NCI-H2171 treated with DMSO at 0.1 percent for 48 hours (cell line): ENCODE results near the gene ILKAP.

Experiments
- DNase-seq: peaks from one replicate; lab custom pipeline; 2025; lab: John Stamatoyannopoulos, UW

Gene ILKAP

GRCh38 chr2:238152771-238153688 lies 50.5 kb downstream of the ILKAP start:
- DNase-seq, result no peak

- no peak for DNase-seq
These were observed 51.8 kb downstream of the ILKAP start for GRCh38 chr2:238151628-238152235.

GRCh38 chr2:238151205-238151604 lies 52.3 kb downstream of the ILKAP start:
- DNase-seq, result no peak

GRCh38 chr2:238150686-238151085 lies 52.8 kb downstream of the ILKAP start:
- DNase-seq, result no peak

- DNase-seq, result peak; percentile 4
These were observed 53.5 kb downstream of the ILKAP start for GRCh38 chr2:238149841-238150572.

- DNase-seq, result no peak
These were observed 54.5 kb downstream of the ILKAP start for GRCh38 chr2:238148981-238149380.

GRCh38 chr2:238146884-238147544 lies 56.5 kb downstream of the ILKAP start:
- peak; percentile 11 for DNase-seq

- DNase-seq, result no peak
These were observed 57.6 kb downstream of the ILKAP start for GRCh38 chr2:238145851-238146250.

- no peak for DNase-seq
These were observed 58.4 kb downstream of the ILKAP start for GRCh38 chr2:238145046-238145445.

GRCh38 chr2:238144262-238144661 lies 59.2 kb downstream of the ILKAP start:
- DNase-seq, result no peak

- DNase-seq, result peak; percentile 19
These were observed 60.1 kb downstream of the ILKAP start for GRCh38 chr2:238143239-238143951.

- no peak for DNase-seq
These were observed 60.9 kb downstream of the ILKAP start for GRCh38 chr2:238142382-238143205.

- no peak for DNase-seq
These were observed 61.8 kb downstream of the ILKAP start for GRCh38 chr2:238141541-238142318.

GRCh38 chr2:238140721-238141540 lies 62.6 kb downstream of the ILKAP start:
- no peak for DNase-seq

GRCh38 chr2:238140040-238140439 lies 63.5 kb downstream of the ILKAP start:
- DNase-seq, result no peak

- peak; percentile 4 for DNase-seq
These were observed 64.1 kb downstream of the ILKAP start for GRCh38 chr2:238139196-238140039.

GRCh38 chr2:238138331-238139195 lies 64.9 kb downstream of the ILKAP start, which contains the start of gene KLHL30:
Gene KLHL30 (plus strand): TSS chr2:238138668. CDS start chr2:238140755, 2,087 bp downstream.
- DNase-seq, result no peak
